ENCODE data around the gene HS6ST2.

HS6ST2 gene

DNA sequence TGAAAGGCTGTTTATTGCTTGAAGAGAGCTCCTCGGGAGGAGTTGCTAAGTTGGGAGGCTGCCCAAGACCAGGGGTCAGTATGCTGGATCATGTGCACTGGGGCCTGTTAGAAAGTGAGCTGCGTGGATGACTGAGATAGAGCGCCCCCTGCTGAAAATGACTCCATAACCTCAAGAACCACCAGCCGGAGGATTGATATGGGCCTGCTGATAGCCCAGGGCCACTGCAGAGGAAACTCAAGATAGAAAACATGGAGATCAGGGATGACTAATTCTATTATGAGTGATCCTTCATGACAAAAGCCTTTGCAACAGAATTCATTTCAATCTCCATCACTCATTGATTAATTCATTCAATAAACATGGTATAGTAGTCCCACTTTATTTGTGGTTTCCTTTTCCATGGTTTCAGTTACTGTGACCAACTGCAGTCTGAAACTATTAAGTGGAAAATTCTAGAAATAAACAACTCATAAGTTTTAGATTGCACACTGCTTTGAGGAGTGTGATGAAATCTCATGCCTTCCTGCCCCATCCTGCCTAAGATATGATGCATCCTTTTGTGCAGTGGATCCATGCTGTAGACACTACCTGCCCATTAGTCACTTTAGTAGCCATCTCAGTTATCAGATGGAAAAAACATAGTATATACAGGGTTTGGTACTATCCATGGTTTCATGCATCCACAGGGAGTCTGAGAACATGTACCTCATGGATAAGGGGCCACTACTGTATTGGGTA lies 342.9 kb downstream of the HS6ST2 start:
- DNase-seq (ENCODE audit: low read depth, low spot score), result no peak

DNA sequence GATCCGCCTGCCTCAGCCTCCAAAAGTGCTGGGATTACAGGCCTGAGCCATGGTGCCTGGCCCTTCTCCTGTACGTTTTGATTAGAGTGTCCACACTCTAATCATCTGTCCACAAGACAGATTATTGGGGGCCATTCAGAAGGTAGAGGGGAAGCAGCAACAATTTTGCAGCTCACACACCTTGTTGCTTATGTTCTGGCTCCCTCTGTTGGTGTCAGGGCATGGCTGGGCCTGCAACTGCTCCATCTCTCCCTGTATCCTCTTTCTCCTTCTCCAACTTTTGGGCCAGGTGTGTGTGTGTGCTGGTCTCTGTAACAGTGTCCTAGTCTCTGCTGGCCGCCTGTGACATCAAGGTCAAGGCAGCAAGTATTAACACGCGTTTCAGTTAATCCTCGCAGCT lies 344.1 kb downstream of the HS6ST2 start:
- DNase-seq (ENCODE audit: low read depth, low spot score), result no peak

DNA sequence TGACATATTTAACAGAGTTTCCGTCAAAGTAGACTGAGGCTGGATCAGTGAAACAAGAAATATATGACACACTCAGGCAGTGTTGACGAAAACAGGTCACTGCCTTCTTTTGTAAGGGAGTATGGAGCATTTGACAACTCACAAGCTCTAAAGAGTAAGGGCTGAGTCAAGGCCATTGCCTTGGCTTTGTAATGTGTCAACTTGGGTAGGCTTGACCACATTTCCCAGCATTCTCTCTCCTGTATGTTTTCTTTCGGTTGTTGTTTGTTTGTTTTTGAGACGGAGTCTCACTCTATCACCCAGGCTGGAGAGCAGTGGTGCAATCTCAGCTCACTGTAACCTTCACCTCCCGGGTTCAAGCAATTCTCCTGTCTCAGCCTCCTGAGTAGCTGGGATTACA lies 344.6 kb downstream of the HS6ST2 start:
- DNase-seq (ENCODE audit: low read depth, low spot score), result no peak

DNA sequence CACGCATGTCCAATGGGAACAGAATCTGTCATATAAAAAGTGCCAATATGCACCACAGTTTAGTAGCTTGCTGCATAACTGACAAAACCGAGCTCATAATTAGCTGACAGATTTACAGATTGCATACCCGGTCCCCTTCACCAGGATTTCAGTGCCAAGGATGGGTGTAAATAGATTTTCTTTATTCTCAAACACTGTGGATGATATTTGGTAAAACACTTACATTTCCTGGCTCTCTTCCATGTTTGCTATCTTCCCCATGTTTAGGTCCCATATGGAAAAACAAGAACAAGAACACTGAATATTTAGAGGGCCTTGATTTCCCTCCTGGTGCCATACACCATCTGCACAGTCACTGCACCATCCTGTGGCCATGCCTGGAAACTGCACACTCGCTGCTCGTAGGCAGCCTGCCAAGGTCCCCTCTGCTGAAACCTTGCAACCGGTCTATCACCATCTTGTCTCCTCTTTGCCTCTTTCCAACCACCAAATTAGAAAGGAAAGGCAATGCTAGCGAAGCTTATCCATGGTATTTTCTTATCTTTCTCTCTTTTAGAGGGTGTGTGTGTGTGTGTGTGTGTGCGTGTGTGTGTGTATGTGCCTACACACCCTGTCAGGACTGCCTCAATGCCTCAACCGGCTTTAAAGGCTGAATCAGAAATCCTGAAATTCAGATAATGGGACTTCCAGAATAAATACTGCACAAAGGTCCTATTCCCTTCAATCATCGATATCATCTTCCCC lies 345.4 kb downstream of the HS6ST2 start:
- DNase-seq (ENCODE audit: low read depth, low spot score), result no peak

DNA sequence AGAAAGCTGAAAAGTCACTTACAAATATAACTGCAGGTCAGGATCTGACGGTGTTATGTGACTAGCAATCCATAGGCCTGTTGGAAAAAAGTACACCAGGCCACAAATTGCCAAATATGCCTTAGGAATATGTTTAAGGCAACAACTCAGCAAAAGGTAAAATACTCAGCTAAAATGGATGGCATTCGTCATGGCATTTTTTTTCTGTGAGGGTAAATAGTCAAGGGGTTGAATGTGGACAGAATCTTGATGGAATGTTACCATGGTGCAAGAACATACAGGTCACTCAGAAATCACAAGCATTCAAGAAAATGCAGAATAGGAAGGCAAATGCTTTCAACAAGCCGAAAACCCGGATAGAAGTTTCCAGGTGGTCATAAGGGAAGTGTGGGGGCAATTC lies 347.9 kb downstream of the HS6ST2 start:
- DNase-seq (ENCODE audit: low read depth, low spot score), result no peak

DNA sequence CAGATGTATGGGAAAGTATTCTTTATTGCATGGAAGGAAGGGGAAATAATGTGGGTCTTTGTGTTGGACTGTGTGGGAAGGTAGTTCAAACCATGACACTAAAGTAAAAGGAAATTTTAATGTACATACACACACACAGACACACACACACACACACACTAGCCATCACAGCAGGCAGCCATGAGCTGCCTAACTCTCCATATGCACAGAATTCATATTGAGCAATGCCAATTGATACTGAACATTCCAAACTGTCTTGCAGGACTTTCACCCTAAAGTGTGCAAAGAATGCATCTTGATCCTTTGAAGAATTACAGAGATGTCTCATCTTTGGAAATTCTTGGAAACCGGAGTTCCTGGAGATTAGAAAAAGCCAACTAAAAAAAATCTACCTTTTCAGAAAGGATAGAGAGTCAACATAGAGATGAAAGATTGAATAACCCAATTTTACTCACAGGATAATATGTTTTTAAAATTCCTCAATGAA lies 349.0 kb downstream of the HS6ST2 start:
- DNase-seq (ENCODE audit: low read depth, low spot score), result no peak

DNA sequence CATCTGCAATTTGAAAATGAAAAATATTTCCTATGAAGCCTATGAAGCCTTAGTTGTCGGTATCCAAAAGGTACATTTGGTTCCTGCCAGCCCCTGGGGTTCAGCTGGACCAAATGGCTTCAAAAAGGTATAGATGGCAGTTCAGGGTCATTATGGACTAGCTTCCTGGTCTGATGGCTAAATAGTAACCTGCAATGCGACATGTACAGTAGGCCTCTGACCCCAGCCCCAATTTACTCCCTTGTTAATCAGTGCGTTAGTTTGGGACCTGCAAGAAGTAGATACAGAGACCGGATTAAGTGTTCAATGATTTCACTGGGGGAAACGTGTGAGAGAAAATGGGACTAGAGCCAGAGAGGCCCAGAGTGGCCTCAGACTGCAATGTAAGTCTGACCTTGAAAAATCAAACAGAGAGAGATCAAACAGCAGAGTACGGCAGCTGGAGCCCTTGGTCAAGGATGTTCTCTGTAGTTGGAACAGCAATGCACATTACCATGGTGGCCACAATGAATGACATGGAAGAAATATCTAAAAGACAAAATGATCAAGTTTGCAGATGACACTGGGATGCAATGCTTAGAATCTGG lies 354.6 kb downstream of the HS6ST2 start:
- DNase-seq (ENCODE audit: low read depth, low spot score), result no peak

DNA sequence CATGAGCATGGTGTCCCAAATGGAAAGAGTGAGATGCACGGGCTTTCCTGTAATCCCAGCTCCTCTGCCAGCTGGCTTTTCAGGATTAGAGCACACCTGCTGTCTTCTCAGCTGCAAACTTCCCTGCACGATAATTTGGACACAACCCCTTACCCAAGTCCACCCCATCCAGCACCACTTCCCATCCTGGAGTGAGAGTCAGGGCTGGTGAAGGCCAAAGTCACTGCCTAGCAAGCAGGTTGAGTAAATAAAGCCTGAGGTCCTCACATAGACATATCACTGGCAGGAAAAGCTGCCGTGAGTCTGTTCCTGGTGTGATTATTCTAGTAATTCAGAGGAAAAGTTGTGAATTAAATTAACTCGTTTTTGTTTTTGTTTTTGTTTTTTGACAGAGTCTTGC lies 355.7 kb downstream of the HS6ST2 start:
- no peak for DNase-seq (ENCODE audit: low read depth, low spot score)

DNA sequence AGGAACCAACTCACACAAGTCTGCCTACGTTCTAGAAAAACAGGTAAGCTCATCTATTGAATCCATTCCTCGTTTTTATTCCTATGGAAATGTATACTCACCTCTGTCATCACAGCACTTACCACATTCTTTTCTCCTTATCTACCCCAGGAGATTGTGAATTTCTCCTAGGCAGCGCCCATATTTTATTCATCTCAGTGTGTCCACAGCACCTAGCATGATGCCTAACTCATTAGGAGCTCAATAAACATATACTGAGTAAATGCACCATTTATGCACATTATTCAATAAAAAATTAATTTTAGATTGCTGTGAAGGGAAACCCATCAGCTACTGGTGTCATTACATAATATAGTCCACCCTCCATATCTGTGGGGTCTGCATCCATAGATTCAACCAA lies 363.4 kb downstream of the HS6ST2 start:
- DNase-seq (ENCODE audit: low read depth, low spot score), result no peak

DNA sequence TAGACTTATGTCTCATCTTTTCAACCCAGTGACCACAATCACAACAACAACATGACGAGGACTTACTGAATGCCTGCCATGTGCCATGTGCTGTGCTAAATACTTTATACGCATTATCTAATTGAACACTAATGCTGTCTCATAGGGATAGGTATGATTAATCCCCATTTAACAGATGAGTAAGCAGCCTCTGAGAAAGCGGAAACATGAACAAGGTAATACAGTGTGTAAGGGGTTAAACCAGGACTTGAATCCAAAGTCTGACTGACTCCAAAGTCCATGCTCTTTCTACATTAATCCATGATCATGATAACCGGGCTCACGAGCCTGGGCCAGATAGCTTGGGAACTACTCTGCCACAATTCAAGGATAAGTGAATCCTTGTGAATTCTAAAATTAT lies 364.3 kb downstream of the HS6ST2 start:
- no peak for DNase-seq (ENCODE audit: low read depth, low spot score)

DNA sequence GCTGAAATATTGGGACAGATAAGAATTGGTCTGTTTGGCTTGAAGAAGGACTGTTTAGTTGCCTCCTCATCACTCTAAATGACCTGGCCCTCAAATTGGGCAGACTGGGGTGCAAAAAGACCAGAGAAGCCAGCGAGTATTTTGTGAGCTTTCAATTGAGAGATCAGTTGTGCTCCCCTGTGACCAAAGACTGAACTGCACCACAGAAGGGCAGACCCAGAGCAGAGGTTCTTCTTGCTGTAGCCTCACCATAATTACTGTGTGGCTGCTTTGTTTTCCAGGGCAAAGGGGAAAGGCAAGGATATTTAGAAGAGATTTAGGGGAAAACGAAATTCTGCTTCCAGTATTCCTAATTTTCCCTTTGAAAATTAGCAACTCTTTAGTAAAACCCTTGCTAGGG lies 365.5 kb downstream of the HS6ST2 start:
- DNase-seq (ENCODE audit: low read depth, low spot score), result no peak

DNA sequence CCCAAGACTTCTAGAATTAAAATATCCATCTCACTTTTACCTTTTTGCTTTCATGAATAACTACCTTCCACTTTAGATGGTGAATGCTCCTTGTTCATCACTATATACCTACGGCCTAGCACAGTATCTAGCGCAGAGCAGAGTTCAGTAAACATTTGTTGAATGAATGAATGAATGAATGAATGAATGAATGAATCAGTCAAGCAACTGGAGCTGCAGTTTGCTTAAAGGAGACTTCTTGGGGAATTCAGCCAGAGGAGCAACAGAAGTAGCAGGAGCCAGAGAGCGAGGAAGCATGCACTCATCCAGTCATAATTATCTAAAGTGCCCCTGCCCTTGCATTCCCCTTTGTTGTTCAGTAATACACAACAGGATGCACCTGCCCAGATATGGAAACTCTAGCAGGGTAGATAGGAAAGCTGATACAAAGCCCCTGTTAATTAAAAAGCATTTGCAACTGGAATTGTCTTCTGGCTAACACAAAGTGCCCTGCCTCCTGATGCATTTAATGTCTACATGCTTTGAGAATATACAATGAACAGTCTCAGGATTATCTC lies 366.6 kb downstream of the HS6ST2 start:
- no peak for DNase-seq (ENCODE audit: low read depth, low spot score)

DNA sequence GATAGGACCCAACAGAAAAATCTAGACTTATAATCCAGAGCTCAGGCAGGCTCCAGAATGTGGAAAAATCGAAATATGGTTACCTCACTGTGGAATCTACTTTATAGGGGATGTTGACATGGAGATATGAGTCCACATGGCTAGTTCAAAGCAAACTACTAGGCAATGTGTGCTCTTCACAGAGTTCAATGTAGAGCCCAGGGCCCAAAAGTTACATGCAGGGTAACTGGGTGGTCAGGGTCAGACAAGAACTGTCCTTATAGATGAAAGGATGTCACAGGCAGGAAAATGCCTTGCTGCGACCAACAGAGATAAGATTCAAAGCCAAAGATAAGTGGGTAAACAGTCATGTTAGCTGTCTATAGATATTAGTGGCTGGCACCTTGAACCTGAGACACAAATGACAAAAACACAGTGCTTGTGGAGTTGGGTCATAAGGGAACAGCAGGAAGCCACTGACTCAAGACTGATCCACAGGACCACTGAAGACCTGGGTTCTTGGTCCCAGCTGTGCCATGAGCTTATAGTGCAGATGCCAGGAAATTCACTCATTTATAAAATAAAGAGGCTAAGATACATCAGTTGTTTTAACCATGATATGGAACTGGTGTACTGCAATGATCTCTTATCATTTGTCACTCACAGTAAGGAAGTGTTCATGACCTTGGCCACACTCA lies 367.9 kb downstream of the HS6ST2 start:
- DNase-seq (ENCODE audit: low read depth, low spot score), result no peak

DNA sequence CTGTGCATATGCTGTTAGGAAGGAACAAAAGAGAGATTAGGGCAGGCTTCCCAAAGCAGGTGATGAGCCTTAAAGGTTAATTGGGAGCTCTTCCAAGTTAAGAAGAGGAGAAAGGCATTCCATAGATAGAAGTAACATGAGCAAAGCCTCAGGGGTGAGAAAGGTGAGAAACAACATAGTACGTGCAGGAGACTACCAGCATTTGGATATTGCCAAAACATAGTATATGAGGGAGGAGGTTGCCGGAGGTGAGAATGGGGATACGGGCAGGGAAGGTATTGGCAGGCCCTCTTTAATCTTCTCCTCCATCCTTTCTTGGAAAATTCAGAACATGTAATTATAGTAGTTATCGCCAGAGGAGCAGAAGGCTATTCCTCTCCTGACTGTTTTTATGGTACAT lies 373.5 kb downstream of the HS6ST2 start:
- DNase-seq (ENCODE audit: low read depth, low spot score), result no peak

DNA sequence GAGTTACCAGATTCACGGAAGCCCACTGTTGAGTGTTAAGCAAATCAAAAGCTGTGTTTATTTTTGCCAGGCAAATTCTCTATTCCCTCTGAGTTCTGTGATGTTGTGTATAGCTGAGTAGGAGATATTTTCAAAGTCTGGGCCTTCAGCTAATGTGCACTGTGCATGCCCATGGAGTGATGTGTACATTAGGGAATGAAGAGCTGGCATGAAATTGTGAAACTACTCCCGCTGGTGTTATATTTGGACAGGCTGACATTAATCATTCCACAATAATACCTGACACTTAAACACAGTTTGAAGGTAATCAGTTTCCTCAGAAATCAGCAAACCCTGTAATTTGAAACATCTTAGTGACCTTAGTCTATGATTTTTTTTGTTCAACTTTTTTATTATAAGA lies 381.5 kb downstream of the HS6ST2 start:
- no peak for DNase-seq (ENCODE audit: low read depth, low spot score)
